Left ventricle myocardium superior (tissue), 1 donor: ENCODE measurements around the gene DNAJB13. TPM values are rescaled to one million over a fixed set of nuclear protein-coding genes. Genes with fewer than 3 reads are reported as not detected.

Source experiments
- ATAC-seq: fragments of 200-7000 bp; cut with Tn5 transposase; one replicate; pipeline ENCODE4 v1.9.1; 2020; ENCODE audit warnings: mild to moderate bottlenecking, moderate library complexity
- DNase-seq: peaks from one replicate; pipeline ENCODE4 v3.0.0-alpha.2; 2020
- intact Hi-C: fragments of 100-400 bp; cut with micrococcal nuclease; formaldehyde crosslinking; loops from one replicate; pipeline ENCODE4 v1.11.0; 2022
- total RNA-seq: library from RNA; stranded (reverse); fragmentation: NEBNext Ultra II Directional; extraction: Animal tissue kit (Norgen Biotek cat#: 25700); gene quantifications from one replicate; pipeline ENCODE4 v1.2.1, GENCODE V29; 2021
- donor health status: DM: no; HTN: yes; CAD: no; lungs with severe emphysema.

DNAJB13 gene
- total RNA-seq, 1 donor from 2014 or later = not detected

DNA sequence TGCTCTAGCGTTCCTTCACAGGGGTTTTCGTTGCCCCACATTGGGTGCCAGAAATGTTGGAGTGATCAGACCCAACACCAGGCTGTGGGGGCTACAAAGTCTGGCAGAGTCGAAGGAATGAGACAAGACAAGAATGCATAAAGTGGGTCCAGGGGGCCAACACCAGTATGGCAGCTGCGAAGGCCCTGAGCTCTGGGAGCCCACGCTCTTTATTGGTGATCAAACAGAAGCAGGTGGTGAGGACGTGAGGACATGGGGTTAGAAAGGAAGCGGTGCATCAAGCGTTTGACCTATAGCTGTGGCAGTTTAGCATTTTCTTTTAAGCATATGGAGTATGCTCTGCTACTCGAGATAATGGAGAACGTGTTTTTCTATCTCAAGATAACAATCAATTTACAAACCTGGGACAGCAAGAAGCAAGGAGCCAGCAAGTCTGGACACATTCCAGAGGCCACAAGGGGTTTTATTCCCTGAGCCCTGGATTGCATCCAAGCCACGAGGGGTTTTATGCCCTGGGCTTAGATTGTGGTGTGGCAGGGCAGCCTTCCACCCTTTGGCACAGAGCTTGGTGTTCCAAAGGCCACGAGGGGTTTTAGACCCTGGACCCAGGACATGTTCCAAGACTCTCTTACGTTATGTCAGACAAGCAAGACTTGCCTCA, 3.9 kb upstream of the DNAJB13 start:
- DNase-seq = no peak
- ATAC-seq = no peak
- intact Hi-C loops = no loop called here

- DNase-seq (no peak), ATAC-seq (no peak)
- intact Hi-C loops = no loop called here
Measured at GRCh38 chr11:73949246-73949645, 1.6 kb upstream of the DNAJB13 start.

GRCh38 chr11:73949912-73950311, 914 bp upstream of the DNAJB13 start:
- ATAC-seq (no peak), DNase-seq (no peak)
- intact Hi-C loops = no loop called here

GRCh38 chr11:73951797-73952196, 971 bp downstream of the DNAJB13 start:
- intact Hi-C loops = no loop called here

GRCh38 chr11:73956876-73957653, 6.2 kb downstream of the DNAJB13 start:
- DNase-seq (no peak), ATAC-seq (no peak)
- intact Hi-C loops = no loop called here

More at GRCh38 chr11:73951797-73952196, 971 bp downstream of the DNAJB13 start:
- DNase-seq = no peak
- ATAC-seq = no peak

DNA sequence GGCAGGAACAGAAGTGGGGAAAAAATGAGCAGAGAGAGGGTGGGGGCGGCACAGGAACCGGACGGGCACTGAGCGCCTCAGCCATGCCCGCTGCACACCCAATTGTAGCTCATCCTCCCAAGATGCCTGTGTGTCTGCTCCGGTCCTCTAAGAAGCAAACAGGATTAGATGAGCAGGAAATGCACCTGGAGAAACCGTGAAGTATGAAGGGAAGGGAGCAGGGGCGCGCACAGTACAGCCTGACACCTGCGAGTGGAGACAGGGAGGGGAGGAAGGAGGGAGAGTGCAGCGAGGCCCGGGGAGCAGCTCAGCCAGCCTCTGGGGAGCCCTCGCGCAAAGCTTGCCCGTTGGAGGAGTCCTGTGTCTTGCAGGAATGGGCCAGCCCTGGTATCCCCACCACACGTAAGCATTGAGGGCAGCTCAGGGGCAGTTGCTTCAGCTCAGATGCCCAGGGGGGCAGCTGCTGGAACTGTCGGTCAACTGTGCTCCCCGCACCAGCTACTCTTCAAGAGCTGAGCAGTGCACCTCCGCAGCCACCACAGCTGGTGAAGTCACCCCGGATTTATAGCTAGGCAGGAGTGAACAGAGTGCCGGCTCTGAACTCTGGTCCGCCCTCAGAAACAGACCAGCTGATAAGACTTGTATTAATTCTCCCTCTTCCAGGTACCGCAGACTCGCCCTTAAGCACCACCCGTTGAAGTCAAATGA, 7.0 kb downstream of the DNAJB13 start:
- ATAC-seq (no peak), DNase-seq (no peak)
- intact Hi-C loops = no loop called here

DNA sequence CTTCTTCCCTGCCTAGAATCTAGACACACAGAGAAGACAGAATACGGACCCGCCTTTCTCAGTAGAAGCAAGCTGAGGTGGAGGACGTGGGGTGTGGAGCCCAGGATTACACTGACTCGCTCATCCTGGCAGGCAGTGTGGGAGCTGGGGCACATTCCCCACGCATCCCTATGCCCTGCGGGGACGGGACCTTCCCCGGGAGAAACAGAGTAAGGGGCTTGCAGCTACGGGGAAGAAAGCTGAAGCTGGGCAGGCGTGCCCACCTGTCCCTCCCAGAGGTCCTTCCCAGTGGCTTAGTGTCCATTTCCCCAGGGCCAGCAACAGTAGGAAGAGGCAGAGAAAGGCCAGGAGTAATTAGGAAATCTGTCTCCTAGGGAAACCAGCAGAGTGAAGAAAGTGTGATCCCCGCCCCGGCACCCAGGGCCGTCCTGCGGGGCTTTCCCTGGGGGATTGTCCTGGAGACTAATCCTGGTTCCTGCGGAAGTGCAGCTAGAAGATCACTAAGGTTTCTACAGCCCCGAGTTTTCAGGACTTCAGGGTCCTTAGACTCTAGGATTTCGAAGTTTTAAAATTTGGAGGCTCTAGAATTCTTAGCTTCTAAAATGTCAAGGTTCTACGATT, 7.8 kb downstream of the DNAJB13 start:
- ATAC-seq = no peak
- intact Hi-C loops = no loop called here
- DNase-seq = no peak

DNA sequence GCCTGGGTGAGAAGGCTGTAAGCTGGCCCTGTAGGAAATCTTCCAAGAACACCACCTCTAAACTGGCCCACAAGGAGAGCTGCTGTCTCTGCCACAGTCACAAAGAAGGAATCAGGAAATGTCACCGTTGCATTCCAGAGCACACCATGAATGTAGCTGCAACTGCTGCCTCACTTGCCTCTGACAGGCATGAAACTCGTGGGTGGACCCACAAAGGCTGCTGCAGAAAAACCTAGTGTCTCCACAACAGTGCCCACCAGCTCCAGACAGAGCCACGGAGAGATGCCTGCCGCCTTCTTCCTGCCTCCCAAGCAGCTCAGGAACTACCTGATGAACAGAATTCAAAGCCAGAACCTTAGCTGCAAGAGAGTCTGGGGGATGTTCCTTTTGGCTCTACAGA, 10.5 kb downstream of the DNAJB13 start:
- intact Hi-C loops = no loop called here
- ATAC-seq (no peak), DNase-seq (no peak)

GRCh38 chr11:73962101-73962705, 11.4 kb downstream of the DNAJB13 start:
- no peak for ATAC-seq
- no peak for DNase-seq
- intact Hi-C loops = no loop called here

GRCh38 chr11:73963861-73964260, 13.0 kb downstream of the DNAJB13 start:
- intact Hi-C loops = no loop called here
- DNase-seq (no peak), ATAC-seq (peak; percentile 48)

GRCh38 chr11:73965076-73965763, 14.4 kb downstream of the DNAJB13 start:
- DNase-seq = no peak
- intact Hi-C loops = no loop called here

DNA sequence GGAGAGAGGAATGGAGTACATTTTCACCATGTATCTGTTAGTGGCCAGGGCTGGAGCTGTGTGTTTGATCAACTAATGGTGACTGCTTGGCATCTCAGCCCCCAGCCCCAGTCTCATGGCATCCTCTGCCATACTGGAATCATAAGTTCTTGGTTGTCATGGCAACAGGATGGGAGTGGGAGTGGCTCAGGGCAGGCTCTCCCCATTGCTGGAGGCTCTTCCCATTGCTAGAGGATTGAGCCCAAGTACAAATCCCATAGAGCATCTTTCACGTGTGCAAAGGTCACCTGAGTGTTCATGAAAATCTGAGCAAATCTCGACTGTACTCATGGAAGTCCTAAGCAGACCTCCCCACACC, 14.9 kb downstream of the DNAJB13 start:
- ATAC-seq = no peak

More at GRCh38 chr11:73965076-73965763, 14.4 kb downstream of the DNAJB13 start:
- peak; percentile 22 for ATAC-seq

DNA sequence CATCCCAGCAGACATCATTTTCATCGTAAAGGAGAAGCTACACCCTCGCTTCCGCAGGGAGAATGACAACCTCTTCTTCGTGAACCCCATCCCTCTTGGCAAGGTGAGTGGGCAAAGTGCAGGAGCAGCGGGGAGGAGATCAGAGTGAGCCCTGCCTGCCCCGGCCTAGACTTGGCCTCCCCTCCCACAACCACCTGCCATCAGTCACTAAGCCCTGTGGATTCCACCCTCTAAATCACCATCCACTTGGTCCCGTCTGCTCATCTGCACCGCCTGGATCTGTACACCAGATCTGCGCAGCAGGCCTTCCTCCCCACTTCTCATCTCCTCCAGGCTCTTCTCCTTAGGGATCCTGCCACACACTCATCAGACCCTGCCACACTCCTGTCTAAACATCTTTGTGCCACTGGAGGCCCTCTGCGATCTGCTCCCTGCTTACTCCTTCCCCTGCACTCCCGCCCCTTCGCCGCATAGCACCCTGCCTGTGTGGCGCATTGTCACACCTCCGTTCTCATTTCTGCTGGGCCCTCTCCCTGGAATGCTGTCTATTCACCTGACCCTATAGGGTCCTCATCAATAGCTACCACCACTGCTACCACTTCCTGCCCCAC, 17.6 kb downstream of the DNAJB13 start:
- ATAC-seq (no peak), DNase-seq (no peak)
- intact Hi-C loops = no loop called here

More for the DNA sequence above, 14.9 kb downstream of the DNAJB13 start:
- intact Hi-C loops = no loop called here
- no peak for DNase-seq

DNA sequence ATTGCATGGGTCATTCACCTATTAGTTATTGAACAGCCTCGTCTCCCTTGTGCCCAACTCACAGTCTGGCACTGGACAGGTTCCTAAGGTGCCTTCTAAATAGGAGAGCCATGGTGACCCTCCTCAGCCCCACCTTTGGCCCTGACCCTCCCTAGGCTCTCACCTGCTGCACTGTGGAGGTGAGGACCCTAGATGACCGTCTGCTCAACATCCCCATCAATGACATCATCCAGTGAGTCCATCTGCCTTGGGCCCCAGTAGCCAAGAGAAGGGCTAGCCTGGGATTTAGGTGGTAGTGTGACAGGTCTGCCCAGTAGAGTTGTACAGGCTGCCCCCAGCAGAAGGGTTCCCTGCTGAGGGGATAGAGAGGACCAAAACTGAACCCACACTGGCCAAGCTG, 18.3 kb downstream of the DNAJB13 start:
- intact Hi-C loops = no loop called here
- DNase-seq = no peak
- no peak for ATAC-seq

- intact Hi-C loops = no loop called here
- DNase-seq = no peak
- no peak for ATAC-seq
Measured at GRCh38 chr11:73969991-73970800, 19.4 kb downstream of the DNAJB13 start.

- intact Hi-C loops = no loop called here
- DNase-seq = no peak
- ATAC-seq = no peak
Measured at GRCh38 chr11:73971175-73971719, 20.4 kb downstream of the DNAJB13 start.

DNA sequence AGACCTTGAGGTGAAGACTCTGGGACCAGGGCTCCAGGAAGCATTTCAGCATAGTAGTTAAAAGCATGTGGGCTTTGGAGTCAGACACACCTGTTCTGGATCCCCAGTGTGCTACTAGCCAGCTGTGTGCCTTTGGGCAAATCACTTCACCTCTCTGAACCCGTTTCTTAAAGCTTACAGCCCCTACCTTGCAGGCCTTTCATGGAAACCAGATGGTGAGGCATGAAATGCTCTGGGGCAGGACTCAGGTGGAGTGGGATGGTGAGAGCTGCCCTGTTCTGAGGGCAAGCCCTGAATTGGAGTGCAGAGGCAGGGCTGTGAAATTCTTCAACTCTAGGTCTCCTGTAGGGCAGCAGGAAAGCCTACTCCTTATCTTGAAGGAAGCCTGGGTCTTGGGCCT, 21.4 kb downstream of the DNAJB13 start:
- intact Hi-C loops = no loop called here
- DNase-seq = no peak
- ATAC-seq = no peak
